BJ (cell line): ENCODE measurements around the gene ARHGAP9. TPM values are rescaled to one million over a fixed set of nuclear protein-coding genes. Genes with fewer than 3 reads are reported as not detected.

ENCODE experiments used
- CTCF ChIA-PET: fragments of 350-600 bp; formaldehyde crosslinking; extraction: SDS; loops from one replicate; lab custom pipeline; 2021; ENCODE audit warnings: antibody characterized with exemption, inconsistent platforms; lab: Yijun Ruan, JAX
- POLR2A ChIA-PET: fragments of 300-600 bp; sonication (Branson Sonifier 250); formaldehyde crosslinking; extraction: SDS; loops from one replicate; lab custom pipeline; 2021; ENCODE audit warnings: antibody characterized with exemption; lab: Charles Lee
- DNase-seq: peaks from one replicate; pipeline ENCODE4 v3.0.0-alpha.2; 2011; ENCODE audit warnings: low read depth
- H3K27me3 ChIP-seq: 2 replicates; pipeline ENCODE4 v1.6.0; 2011; ENCODE audit warnings: low read length; ENCODE audit not compliant: control insufficient read depth, insufficient read depth
- H3K36me3 ChIP-seq: 2 replicates; pipeline ENCODE4 v1.5.1; 2011; ENCODE audit warnings: low read length; ENCODE audit not compliant: control insufficient read depth, insufficient read depth
- H3K4me3 ChIP-seq: 2 replicates; pipeline ENCODE4 v1.5.1; 2011; ENCODE audit warnings: low read depth, mild to moderate bottlenecking, control low read depth, low read length
- CTCF ChIP-seq: IDR thresholded peaks from 2 replicates; pipeline ENCODE4 v1.5.1; 2011; ENCODE audit warnings: low read depth, mild to moderate bottlenecking, control low read depth, inconsistent platforms, low read length, moderate library complexity; ENCODE audit not compliant: insufficient read depth
- polyA plus RNA-seq: library from polyadenylated mRNA; depleted of rRNA; stranded (reverse); fragments of >200 nt; gene quantifications from 2 replicates; pipeline ENCODE4 v1.2.3, GENCODE V29; 2011

ARHGAP9 gene
- polyA plus RNA-seq, 1 experiment: 1.0 TPM

DNA sequence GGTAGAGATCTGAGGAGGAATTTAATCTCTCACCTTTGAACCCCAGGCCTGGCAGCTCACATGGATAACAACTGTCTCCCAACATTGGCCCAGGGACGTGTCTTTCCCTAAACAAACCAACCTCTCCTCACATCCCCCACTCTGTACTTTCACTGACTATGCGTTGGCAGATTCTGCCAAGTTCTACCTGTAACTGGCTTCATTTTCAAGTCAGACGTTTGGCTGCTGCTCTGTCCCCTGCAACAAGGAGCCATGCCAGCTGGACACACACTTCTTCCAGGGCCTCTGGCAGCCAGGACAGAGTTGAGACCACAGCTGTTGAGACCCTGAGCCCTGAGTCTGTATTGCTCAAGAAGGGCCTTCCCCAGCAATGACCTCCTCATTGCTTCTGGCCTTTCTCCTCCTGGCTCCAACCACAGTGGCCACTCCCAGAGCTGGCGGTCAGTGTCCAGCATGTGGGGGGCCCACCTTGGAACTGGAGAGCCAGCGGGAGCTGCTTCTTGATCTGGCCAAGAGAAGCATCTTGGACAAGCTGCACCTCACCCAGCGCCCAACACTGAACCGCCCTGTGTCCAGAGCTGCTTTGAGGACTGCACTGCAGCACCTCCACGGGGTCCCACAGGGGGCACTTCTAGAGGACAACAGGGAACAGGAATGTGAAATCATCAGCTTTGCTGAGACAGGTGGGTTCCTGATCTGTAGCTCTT is 45.0 kb downstream of the ARHGAP9 start, which contains the start of gene INHBC:
INHBC (plus strand) TSS at position 268 of the 707 bp plus-strand sequence; CDS start at position 371, 103 bp downstream.
- ChIA-PET CTCF (interaction anchor here (1.6 kb wide), 2 partner anchors 18 to 21 kb away, joined by 3 to 8 read pairs; partner anchors contain the start of gene INHBE), POLR2A (no interaction called here)
- Histone ChIP-seq H3K36me3 (no peaks in the 10 kb centered on the region), H3K4me3 (no peak within 1 kb of the TSS), H3K27me3 (no peaks in the 10 kb centered on the region; the same call in 1 of the 2 replicates)
- no peak for DNase-seq
- TF ChIP-seq CTCF: no peak

DNA sequence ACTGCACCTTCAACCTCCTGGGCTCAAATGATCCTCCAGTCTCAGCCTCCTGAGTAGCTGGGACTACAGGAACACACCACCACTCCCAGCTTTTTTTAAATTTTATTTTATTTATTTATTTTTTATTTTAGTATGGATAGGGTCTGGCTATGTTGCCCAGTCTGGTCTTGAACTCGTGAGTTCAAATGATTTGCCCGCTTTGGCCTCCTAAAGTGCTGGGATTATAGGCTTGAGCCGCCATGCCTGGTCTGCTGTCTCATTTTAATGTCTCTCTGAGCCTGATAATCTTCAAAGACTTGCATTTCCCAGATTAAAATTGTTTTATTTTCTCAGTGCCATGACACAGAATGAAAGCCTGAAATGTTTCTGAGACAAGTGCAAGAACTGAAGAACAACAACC is 46.3 kb downstream of the ARHGAP9 start:
- ChIA-PET POLR2A (no interaction called here), CTCF (interaction anchor here (1.5 to 1.6 kb wide), 2 partner anchors 12 to 19 kb away, joined by 3 to 6 read pairs; no protein-coding TSS in a partner anchor)
- Histone ChIP-seq H3K27me3 (no peaks in the 10 kb centered on the region; the same call in 1 of the 2 replicates), H3K4me3 (no peak overlapping the region), H3K36me3 (no peaks in the 10 kb centered on the region)
- no peak for TF ChIP-seq CTCF
- no peak for DNase-seq

- no peak overlapping the region for H3K4me3 ChIP-seq
- no peak for TF ChIP-seq CTCF
- no peaks in the 10 kb centered on the region for H3K36me3 ChIP-seq
- no peaks in the 10 kb centered on the region; the same call in 1 of the 2 replicates for H3K27me3 ChIP-seq
- CTCF ChIA-PET: interaction anchor here (1.5 to 1.6 kb wide), 2 partner anchors 10 to 21 kb away, joined by 3 to 6 read pairs; no protein-coding TSS in a partner anchor
- POLR2A ChIA-PET: no interaction called here
- no peak for DNase-seq
Observed at GRCh38 chr12:57431654-57432188, 47.9 kb downstream of the ARHGAP9 start.

GRCh38 chr12:57430931-57431566 is 48.6 kb downstream of the ARHGAP9 start, which contains the start of gene R3HDM2:
Gene R3HDM2 (minus strand): TSS chr12:57431043. CDS start chr12:57310428, 120,615 bp downstream.
- no peak for TF ChIP-seq CTCF
- Histone ChIP-seq H3K27me3 (no peaks in the 10 kb centered on the region; the same call in 1 of the 2 replicates), H3K4me3 (peak within 1 kb of the TSS; percentile 55), H3K36me3 (no peaks in the 10 kb centered on the region)
- CTCF ChIA-PET: interaction anchor here (0.9 kb wide), 1 partner anchor 15 kb away, joined by 3 read pairs; no protein-coding TSS in a partner anchor
- POLR2A ChIA-PET: no interaction called here
- no peak for DNase-seq
